GM21381 (cell line): ENCODE results near the gene CSRP3.
"Not testable (repeated sequence)": the region's sequence is repeated elsewhere in the genome, so short reads cannot be mapped to it uniquely, and the experiment has no call there.

Experiments used
- ATAC-seq: cut with Tn5 transposase; IDR thresholded peaks from one replicate; pipeline ENCODE4 v1.9.1; 2021; ENCODE audit warnings: mild to moderate bottlenecking, moderate library complexity; ENCODE audit not compliant: unreplicated experiment

CSRP3 gene

DNA sequence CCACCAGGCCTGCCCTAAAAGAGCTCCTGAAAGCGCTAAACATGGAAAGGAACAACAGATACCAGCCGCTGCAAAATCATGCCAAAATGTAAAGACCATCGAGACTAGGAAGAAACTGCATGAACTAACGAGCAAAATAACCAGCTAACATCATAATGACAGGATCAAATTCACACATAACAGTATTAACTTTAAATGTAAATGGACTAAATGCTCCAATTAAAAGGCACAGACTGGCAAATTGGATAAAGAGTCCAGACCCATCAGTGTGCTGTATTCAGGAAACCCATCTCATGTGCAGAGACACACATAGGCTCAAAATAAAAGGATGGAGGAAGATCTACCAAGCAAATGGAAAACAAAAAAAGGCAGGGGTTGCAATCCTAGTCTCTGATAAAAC lies 64.9 kb downstream of the CSRP3 start:
- ATAC-seq, result not testable (repeated sequence)

- no peak for ATAC-seq
These were observed 67.8 kb downstream of the CSRP3 start for GRCh38 chr11:19134004-19134403.
